IPS-15b (cell line): ENCODE data around the gene CAT.

Source experiments
- H3K27me3 ChIP-seq: one replicate; pipeline ENCODE4 v1.6.1; 2013; ENCODE audit warnings: low read length; ENCODE audit not compliant: control insufficient read depth, insufficient read depth
- H3K36me3 ChIP-seq: one replicate; pipeline ENCODE4 v1.6.1; 2013; ENCODE audit warnings: low read length; ENCODE audit not compliant: control insufficient read depth, insufficient read depth
- H3K4me1 ChIP-seq: one replicate; pipeline ENCODE4 v1.6.1; 2013; ENCODE audit warnings: mild to moderate bottlenecking, low read length; ENCODE audit not compliant: control insufficient read depth, insufficient read depth
- H3K4me3 ChIP-seq: one replicate; pipeline ENCODE4 v1.5.1; 2013; ENCODE audit warnings: low read depth, low read length
- H3K9ac ChIP-seq: one replicate; pipeline ENCODE4 v1.6.1; 2013; ENCODE audit warnings: low read depth, mild to moderate bottlenecking, low read length
- H3K9me3 ChIP-seq: one replicate; pipeline ENCODE4 v1.6.1; 2013; ENCODE audit warnings: mild to moderate bottlenecking, low read length; ENCODE audit not compliant: control insufficient read depth, insufficient read depth

The CAT gene

GRCh38 chr11:34438529-34439507, at the start of gene CAT:
TSS of gene CAT (plus strand) at chr11:34438934. CDS start at chr11:34439014, 80 bp downstream.
- Histone ChIP-seq H3K4me1 (no peaks in the 10 kb centered on the region), H3K9ac (no peak within 1 kb of the TSS), H3K27me3 (no peaks in the 10 kb centered on the region), H3K9me3 (no peaks in the 10 kb centered on the region), H3K4me3 (no peak within 1 kb of the TSS), H3K36me3 (no peaks in the 10 kb centered on the region)

- Histone ChIP-seq H3K9me3 (no peaks in the 10 kb centered on the region), H3K9ac (no peak overlapping the region), H3K4me3 (no peak overlapping the region), H3K27me3 (no peaks in the 10 kb centered on the region), H3K4me1 (no peaks in the 10 kb centered on the region), H3K36me3 (no peaks in the 10 kb centered on the region)
Measured at GRCh38 chr11:34394771-34395300, 43.9 kb upstream of the CAT start.

- no peak overlapping the region for H3K9ac ChIP-seq
- H3K36me3 ChIP-seq, result no peaks in the 10 kb centered on the region
- H3K4me1 ChIP-seq, result no peaks in the 10 kb centered on the region
- no peaks in the 10 kb centered on the region for H3K27me3 ChIP-seq
- H3K4me3 ChIP-seq, result no peak overlapping the region
- H3K9me3 ChIP-seq, result no peaks in the 10 kb centered on the region
Measured at GRCh38 chr11:34395916-34396550, 42.7 kb upstream of the CAT start.

- Histone ChIP-seq H3K36me3 (no peaks in the 10 kb centered on the region), H3K4me1 (no peaks in the 10 kb centered on the region), H3K9ac (no peak overlapping the region), H3K4me3 (no peak overlapping the region), H3K9me3 (no peaks in the 10 kb centered on the region), H3K27me3 (no peaks in the 10 kb centered on the region)
Measured at GRCh38 chr11:34397120-34397519, 41.6 kb upstream of the CAT start.

GRCh38 chr11:34397811-34398210, 40.9 kb upstream of the CAT start:
- H3K4me3 ChIP-seq, result no peak overlapping the region
- H3K27me3 ChIP-seq, result no peaks in the 10 kb centered on the region
- no peaks in the 10 kb centered on the region for H3K9me3 ChIP-seq
- no peaks in the 10 kb centered on the region for H3K4me1 ChIP-seq
- no peaks in the 10 kb centered on the region for H3K36me3 ChIP-seq
- no peak overlapping the region for H3K9ac ChIP-seq

- Histone ChIP-seq H3K4me1 (no peaks in the 10 kb centered on the region), H3K36me3 (no peaks in the 10 kb centered on the region), H3K4me3 (no peak overlapping the region)
Measured at GRCh38 chr11:34403431-34403830, 35.3 kb upstream of the CAT start.

GRCh38 chr11:34404280-34404679, 34.5 kb upstream of the CAT start:
- H3K36me3 ChIP-seq, result no peaks in the 10 kb centered on the region
- H3K4me1 ChIP-seq, result no peaks in the 10 kb centered on the region
- no peak overlapping the region for H3K4me3 ChIP-seq
- H3K27me3 ChIP-seq, result no peaks in the 10 kb centered on the region
- no peak overlapping the region for H3K9ac ChIP-seq
- no peaks in the 10 kb centered on the region for H3K9me3 ChIP-seq

More at GRCh38 chr11:34403431-34403830, 35.3 kb upstream of the CAT start:
- Histone ChIP-seq H3K9me3 (no peaks in the 10 kb centered on the region), H3K9ac (no peak overlapping the region), H3K27me3 (no peaks in the 10 kb centered on the region)

- no peak overlapping the region for H3K4me3 ChIP-seq
Measured at GRCh38 chr11:34405079-34405858, 33.5 kb upstream of the CAT start.

GRCh38 chr11:34406413-34406812, 32.3 kb upstream of the CAT start:
- Histone ChIP-seq H3K27me3 (no peaks in the 10 kb centered on the region), H3K36me3 (no peaks in the 10 kb centered on the region), H3K9ac (no peak overlapping the region), H3K4me1 (no peaks in the 10 kb centered on the region), H3K9me3 (no peaks in the 10 kb centered on the region), H3K4me3 (no peak overlapping the region)

More at GRCh38 chr11:34405079-34405858, 33.5 kb upstream of the CAT start:
- Histone ChIP-seq H3K36me3 (no peaks in the 10 kb centered on the region), H3K27me3 (no peaks in the 10 kb centered on the region), H3K4me1 (no peaks in the 10 kb centered on the region), H3K9me3 (no peaks in the 10 kb centered on the region), H3K9ac (no peak overlapping the region)

- H3K9ac ChIP-seq, result no peak overlapping the region
Measured at GRCh38 chr11:34407121-34407813, 31.5 kb upstream of the CAT start.

More at GRCh38 chr11:34407121-34407813, 31.5 kb upstream of the CAT start:
- Histone ChIP-seq H3K27me3 (no peaks in the 10 kb centered on the region), H3K36me3 (no peaks in the 10 kb centered on the region), H3K4me3 (no peak overlapping the region), H3K9me3 (no peaks in the 10 kb centered on the region), H3K4me1 (no peaks in the 10 kb centered on the region)
